ENCODE data around the gene WNK4. TPM values are rescaled to one million over a fixed set of nuclear protein-coding genes. Genes with fewer than 3 reads are reported as not detected.

WNK4 gene
- polyA plus RNA-seq, 3 donors = not detected

DNA sequence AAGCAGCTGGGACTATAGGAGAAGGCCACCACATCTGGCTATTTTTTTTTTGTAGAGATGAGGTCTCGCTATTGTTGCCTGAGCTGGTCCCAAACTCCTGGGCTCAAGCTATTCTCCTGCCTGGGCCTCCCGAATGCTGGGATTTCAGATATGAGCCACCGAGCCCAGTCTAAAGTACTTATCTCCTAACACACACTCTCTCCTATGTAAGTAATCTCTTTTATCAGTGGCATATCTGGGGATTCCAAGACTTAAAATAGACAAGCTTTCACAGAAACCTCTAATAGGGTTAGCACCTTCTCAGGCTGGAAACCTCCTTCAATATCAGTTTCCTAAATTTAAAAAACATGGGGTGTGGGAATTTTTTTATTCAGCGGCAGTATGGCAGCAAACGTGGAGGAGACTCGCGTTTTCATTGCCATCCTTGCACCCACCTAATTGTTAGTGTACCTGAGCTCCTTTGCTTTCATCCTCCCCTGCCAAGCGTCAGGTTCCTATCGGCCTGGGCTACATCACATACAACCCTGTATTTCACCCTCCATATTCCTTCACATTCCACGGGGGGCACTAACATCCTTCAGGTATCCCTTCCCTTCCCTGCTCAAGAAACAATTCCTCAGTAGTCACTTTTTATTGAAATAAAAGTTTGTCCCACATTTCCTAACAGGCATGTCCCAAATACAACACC is 36.7 kb upstream of the WNK4 start:
- intact Hi-C loops (cut with micrococcal nuclease) = no loop called here
- Mint-ChIP-seq H3K9me3 (peaks cover 0 to 3% (median 0%) of the 10 kb centered on the region in 7 donors), H3K4me3 (peak overlapping the region; percentile 94 to 97), H3K27ac (peak overlapping the region in 4 of 7 donors; percentile 74 to 98 (median 91)), H3K4me1 (peaks cover 15% of the 10 kb centered on the region), H3K36me3 (peaks cover 0 to 5% of the 10 kb centered on the region in 2 donors), H3K27me3 (ENCODE audit: low read depth in 3 of 3) (peaks cover 8 to 17% (median 15%) of the 10 kb centered on the region in 3 donors)
- Histone ChIP-seq H3K4me1 (ENCODE audit: control insufficient read depth in 1 of 2, insufficient read depth in 2 of 2, low read length in 2 of 2) (peaks cover 15 to 18% of the 10 kb centered on the region in 2 donors), H3K9me3 (replicated peaks in 1 of 2; ENCODE audit: control insufficient read depth in 1 of 2, insufficient read depth in 1 of 2, low read length in 2 of 2) (no peaks in the 10 kb centered on the region), H3K27ac (ENCODE audit: low read depth in 1 of 2, low read length in 2 of 2) (peak overlapping the region in 1 of 2 donors; percentile 81), H3K79me2 (ENCODE audit: insufficient read depth, low read length) (peaks cover 40% of the 10 kb centered on the region), H3K36me3 (replicated peaks in 1 of 2; ENCODE audit: control insufficient read depth in 1 of 2, insufficient read depth in 2 of 2, low read length in 2 of 2) (peaks cover 0 to 4% of the 10 kb centered on the region in 2 donors), H4K20me1 (ENCODE audit: insufficient read depth, low read length) (peaks cover 53% of the 10 kb centered on the region), H3K27me3 (ENCODE audit: control insufficient read depth in 2 of 2, insufficient read depth in 2 of 2, low read length in 2 of 2) (peaks cover 0 to 5% of the 10 kb centered on the region in 2 donors), H3K9ac (ENCODE audit: insufficient read depth, low read length, poor library complexity, severe bottlenecking) (peak overlapping the region; percentile 85), H2AFZ (ENCODE audit: insufficient read depth, low read depth, low read length, poor library complexity, severe bottlenecking) (peak overlapping the region; percentile 76), H3K4me2 (replicated peaks; ENCODE audit: extremely low read depth, low read length, poor library complexity, severe bottlenecking) (peak overlapping the region; percentile 79), H3K4me3 (replicated peaks in 1 of 3; ENCODE audit: low read depth in 2 of 3, low read length in 3 of 3) (peak overlapping the region; percentile 79 to 83 (median 79))
- 42% methylated on average over 3 of the region's 10 CpGs for WGBS (ENCODE audit: insufficient coverage)
- DNase-seq = no peak
- TF ChIP-seq, protein P1, sequence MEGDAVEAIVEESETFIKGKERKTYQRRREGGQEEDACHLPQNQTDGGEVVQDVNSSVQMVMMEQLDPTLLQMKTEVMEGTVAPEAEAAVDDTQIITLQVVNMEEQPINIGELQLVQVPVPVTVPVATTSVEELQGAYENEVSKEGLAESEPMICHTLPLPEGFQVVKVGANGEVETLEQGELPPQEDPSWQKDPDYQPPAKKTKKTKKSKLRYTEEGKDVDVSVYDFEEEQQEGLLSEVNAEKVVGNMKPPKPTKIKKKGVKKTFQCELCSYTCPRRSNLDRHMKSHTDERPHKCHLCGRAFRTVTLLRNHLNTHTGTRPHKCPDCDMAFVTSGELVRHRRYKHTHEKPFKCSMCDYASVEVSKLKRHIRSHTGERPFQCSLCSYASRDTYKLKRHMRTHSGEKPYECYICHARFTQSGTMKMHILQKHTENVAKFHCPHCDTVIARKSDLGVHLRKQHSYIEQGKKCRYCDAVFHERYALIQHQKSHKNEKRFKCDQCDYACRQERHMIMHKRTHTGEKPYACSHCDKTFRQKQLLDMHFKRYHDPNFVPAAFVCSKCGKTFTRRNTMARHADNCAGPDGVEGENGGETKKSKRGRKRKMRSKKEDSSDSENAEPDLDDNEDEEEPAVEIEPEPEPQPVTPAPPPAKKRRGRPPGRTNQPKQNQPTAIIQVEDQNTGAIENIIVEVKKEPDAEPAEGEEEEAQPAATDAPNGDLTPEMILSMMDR (IDR thresholded peaks at IDR 0.05) = no peak

DNA sequence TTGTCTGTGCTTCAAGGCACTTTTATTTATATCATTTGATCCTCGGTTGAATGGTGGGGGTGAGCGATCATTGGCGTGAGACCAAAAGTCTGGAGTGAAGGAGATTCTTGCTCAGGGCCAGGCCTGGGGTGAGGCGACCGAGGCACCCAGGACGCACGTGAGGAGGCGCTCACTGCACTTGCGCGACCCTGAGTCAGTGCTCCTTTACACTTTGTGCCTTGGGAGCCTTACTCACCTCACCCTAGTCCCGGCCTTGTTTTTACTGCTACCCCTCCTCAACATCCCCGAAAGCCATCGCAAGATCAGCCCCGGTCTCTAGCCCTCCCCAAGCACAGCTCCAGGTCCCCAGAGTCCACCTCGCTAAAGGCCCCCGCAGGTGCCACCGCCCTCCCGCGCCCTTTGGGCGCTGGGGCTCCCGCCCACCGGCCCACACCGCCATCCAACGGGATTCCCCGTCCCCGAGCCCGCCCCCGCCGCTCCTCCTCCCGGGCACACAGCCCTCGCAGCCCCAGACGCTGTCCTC is 36.1 kb upstream of the WNK4 start:
- Histone ChIP-seq H3K9me3 (replicated peaks in 1 of 2; ENCODE audit: control insufficient read depth in 1 of 2, insufficient read depth in 1 of 2, low read length in 2 of 2) (no peaks in the 10 kb centered on the region), H3K4me1 (ENCODE audit: control insufficient read depth in 1 of 2, insufficient read depth in 2 of 2, low read length in 2 of 2) (peaks cover 15 to 18% of the 10 kb centered on the region in 2 donors), H4K20me1 (ENCODE audit: insufficient read depth, low read length) (peaks cover 47% of the 10 kb centered on the region), H3K27ac (ENCODE audit: low read depth in 1 of 2, low read length in 2 of 2) (peak overlapping the region in 1 of 2 donors; percentile 81), H3K4me3 (replicated peaks in 1 of 3; ENCODE audit: low read depth in 2 of 3, low read length in 3 of 3) (peak overlapping the region; percentile 79 to 83 (median 79)), H3K9ac (ENCODE audit: insufficient read depth, low read length, poor library complexity, severe bottlenecking) (peak overlapping the region; percentile 85), H3K36me3 (replicated peaks in 1 of 2; ENCODE audit: control insufficient read depth in 1 of 2, insufficient read depth in 2 of 2, low read length in 2 of 2) (peaks cover 0 to 4% of the 10 kb centered on the region in 2 donors), H3K79me2 (ENCODE audit: insufficient read depth, low read length) (peaks cover 35% of the 10 kb centered on the region), H3K27me3 (ENCODE audit: control insufficient read depth in 2 of 2, insufficient read depth in 2 of 2, low read length in 2 of 2) (peaks cover 0 to 5% of the 10 kb centered on the region in 2 donors), H2AFZ (ENCODE audit: insufficient read depth, low read depth, low read length, poor library complexity, severe bottlenecking) (peak overlapping the region; percentile 76), H3K4me2 (replicated peaks; ENCODE audit: extremely low read depth, low read length, poor library complexity, severe bottlenecking) (peak overlapping the region; percentile 79)
- Mint-ChIP-seq H3K4me1 (peaks cover 15% of the 10 kb centered on the region), H3K27me3 (ENCODE audit: low read depth in 3 of 3) (peaks cover 8 to 19% (median 15%) of the 10 kb centered on the region in 3 donors), H3K27ac (peak overlapping the region in 6 of 7 donors; percentile 74 to 98 (median 90)), H3K9me3 (peaks cover 0 to 3% (median 0%) of the 10 kb centered on the region in 7 donors), H3K4me3 (peak overlapping the region; percentile 94 to 97), H3K36me3 (peaks cover 0 to 5% of the 10 kb centered on the region in 2 donors)
- WGBS (ENCODE audit: insufficient coverage) = 0% methylated on average over 26 of the region's 32 CpGs
- TF ChIP-seq, protein P1 (IDR thresholded peaks at IDR 0.05) = no peak
- intact Hi-C loops (cut with micrococcal nuclease) = no loop called here
- DNase-seq = peak; percentile 62 to 86 (median 66)

All from CD14-positive monocyte (primary cell).